HCT116 (cell line): ENCODE measurements around the gene AP3S1.
"Not testable (repeated sequence)": the region's sequence is repeated elsewhere in the genome, so short reads cannot be mapped to it uniquely, and the experiment has no call there.

Experiments
- ATF3 ChIP-seq: IDR thresholded peaks from 2 replicates; pipeline ENCODE4 v1.6.1; 2012
- EGR1 ChIP-seq: IDR thresholded peaks from 2 replicates; pipeline ENCODE4 v1.6.1; 2012; ENCODE audit warnings: low read depth
- EZH2 ChIP-seq: fragments of 200-600 bp; sonication (generic); IDR thresholded peaks from 2 replicates; pipeline ENCODE4 v1.6.1; 2017; ENCODE audit warnings: antibody characterized with exemption, mixed run types
- EZH2phosphoT487 ChIP-seq: fragments of 200-600 bp; IDR thresholded peaks from 2 replicates; pipeline ENCODE4 v1.6.1; 2018; ENCODE audit warnings: antibody characterized with exemption, borderline replicate concordance
- JUND ChIP-seq: IDR thresholded peaks from 2 replicates; pipeline ENCODE4 v1.6.1; 2012
- POLR2AphosphoS5 ChIP-seq: IDR thresholded peaks from 2 replicates; pipeline ENCODE4 v1.6.1; 2011; ENCODE audit warnings: mild to moderate bottlenecking, low read depth, low read length, moderate library complexity
- SIN3A ChIP-seq: IDR thresholded peaks from 2 replicates; pipeline ENCODE4 v1.6.1; 2012; ENCODE audit warnings: low read depth
- TF ChIP-seq, protein P1 (sequence below), 3 experiments: fragments of 200-600 bp in 1 of 3; sonication (generic) in 1 of 3; IDR thresholded peaks in 2 of 3; conservative IDR thresholded peaks in 1 of 3; 2 replicates each; pipeline ENCODE4 v1.5.1; 2012 to 2017; ENCODE audit warnings: low read depth in 2 of 3, low read length in 2 of 3, antibody characterized with exemption in 1 of 3, borderline replicate concordance in 1 of 3, control low read depth in 1 of 3, mild to moderate bottlenecking in 1 of 3, mixed read lengths in 1 of 3, mixed run types in 1 of 3, moderate library complexity in 1 of 3; ENCODE audit not compliant: insufficient read depth in 1 of 3

DNA sequence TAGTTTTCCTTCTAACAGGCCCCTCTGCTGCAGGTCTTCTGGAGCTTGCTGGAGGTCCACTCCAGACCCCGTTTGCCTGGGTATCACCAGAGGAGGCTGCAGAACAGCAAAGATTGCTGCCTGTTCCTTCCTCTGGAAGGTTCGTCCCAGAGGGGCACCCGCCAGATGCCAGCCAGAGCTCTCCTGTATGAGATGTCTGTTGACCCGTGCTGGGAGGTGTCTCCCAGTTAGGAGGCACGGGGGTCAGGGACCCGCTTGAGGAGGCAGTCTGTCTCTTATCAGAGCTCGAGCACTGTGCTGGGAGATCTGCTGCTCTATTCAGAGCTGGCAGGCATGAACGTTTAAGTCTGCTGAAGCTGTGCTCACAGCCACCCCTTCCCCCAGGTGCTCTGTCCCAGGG, 40.7 kb downstream of the AP3S1 start:
- TF ChIP-seq SIN3A, JUND, POLR2AphosphoS5, ATF3, EZH2phosphoT487, EGR1, EZH2: not testable (repeated sequence)
- TF ChIP-seq, protein P1, sequence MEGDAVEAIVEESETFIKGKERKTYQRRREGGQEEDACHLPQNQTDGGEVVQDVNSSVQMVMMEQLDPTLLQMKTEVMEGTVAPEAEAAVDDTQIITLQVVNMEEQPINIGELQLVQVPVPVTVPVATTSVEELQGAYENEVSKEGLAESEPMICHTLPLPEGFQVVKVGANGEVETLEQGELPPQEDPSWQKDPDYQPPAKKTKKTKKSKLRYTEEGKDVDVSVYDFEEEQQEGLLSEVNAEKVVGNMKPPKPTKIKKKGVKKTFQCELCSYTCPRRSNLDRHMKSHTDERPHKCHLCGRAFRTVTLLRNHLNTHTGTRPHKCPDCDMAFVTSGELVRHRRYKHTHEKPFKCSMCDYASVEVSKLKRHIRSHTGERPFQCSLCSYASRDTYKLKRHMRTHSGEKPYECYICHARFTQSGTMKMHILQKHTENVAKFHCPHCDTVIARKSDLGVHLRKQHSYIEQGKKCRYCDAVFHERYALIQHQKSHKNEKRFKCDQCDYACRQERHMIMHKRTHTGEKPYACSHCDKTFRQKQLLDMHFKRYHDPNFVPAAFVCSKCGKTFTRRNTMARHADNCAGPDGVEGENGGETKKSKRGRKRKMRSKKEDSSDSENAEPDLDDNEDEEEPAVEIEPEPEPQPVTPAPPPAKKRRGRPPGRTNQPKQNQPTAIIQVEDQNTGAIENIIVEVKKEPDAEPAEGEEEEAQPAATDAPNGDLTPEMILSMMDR (IDR thresholded peaks at IDR 0.05 in 2 of 3, conservative IDR thresholded peaks at IDR 0.05 in 1 of 3; ENCODE audit: borderline replicate concordance in 1 of 3, insufficient read depth in 1 of 3, low read depth in 2 of 3, low read length in 2 of 3): not testable (repeated sequence)
